HUES48 (cell line): ENCODE results near the gene GAPT.

Source experiments
- H3K27ac ChIP-seq: one replicate; pipeline ENCODE4 v1.7.0; 2013; ENCODE audit warnings: low read depth, low read length, inconsistent platforms
- H3K27me3 ChIP-seq: 2 replicates; pipeline ENCODE4 v1.6.1; 2013; ENCODE audit warnings: mild to moderate bottlenecking, low read length; ENCODE audit not compliant: control insufficient read depth, insufficient read depth
- H3K36me3 ChIP-seq: 2 replicates; pipeline ENCODE4 v1.6.1; 2013; ENCODE audit warnings: low read length; ENCODE audit not compliant: control insufficient read depth, insufficient read depth
- H3K4me1 ChIP-seq: 2 replicates; pipeline ENCODE4 v1.6.1; 2013; ENCODE audit warnings: mild to moderate bottlenecking, low read length; ENCODE audit not compliant: control insufficient read depth, insufficient read depth
- H3K4me3 ChIP-seq: 2 replicates; pipeline ENCODE4 v1.5.1; 2013; ENCODE audit warnings: mild to moderate bottlenecking, low read depth, low read length
- H3K9ac ChIP-seq: 2 replicates; pipeline ENCODE4 v1.6.1; 2013; ENCODE audit warnings: mild to moderate bottlenecking, low read depth, low read length, moderate library complexity
- H3K9me3 ChIP-seq: 2 replicates; pipeline ENCODE4 v1.6.1; 2013; ENCODE audit warnings: low read length; ENCODE audit not compliant: control insufficient read depth, insufficient read depth

The GAPT gene

GRCh38 chr5:58490402-58491050, 709 bp upstream of the GAPT start:
- Histone ChIP-seq H3K36me3 (no peaks in the 10 kb centered on the region), H3K27ac (peak overlapping the region; percentile 8), H3K9me3 (no peaks in the 10 kb centered on the region), H3K4me1 (peaks cover 19% of the 10 kb centered on the region), H3K4me3 (no peak overlapping the region), H3K9ac (no peak overlapping the region), H3K27me3 (no peaks in the 10 kb centered on the region)

GRCh38 chr5:58493141-58493540, 1.9 kb downstream of the GAPT start:
- H3K9ac ChIP-seq = no peak overlapping the region
- no peak overlapping the region for H3K27ac ChIP-seq
- H3K4me1 ChIP-seq = peaks cover 19% of the 10 kb centered on the region
- H3K9me3 ChIP-seq = no peaks in the 10 kb centered on the region
- no peak overlapping the region for H3K4me3 ChIP-seq
- no peaks in the 10 kb centered on the region for H3K36me3 ChIP-seq
- no peaks in the 10 kb centered on the region for H3K27me3 ChIP-seq

- H3K4me3 ChIP-seq = no peak overlapping the region
- no peaks in the 10 kb centered on the region for H3K9me3 ChIP-seq
- H3K27me3 ChIP-seq = no peaks in the 10 kb centered on the region
- no peaks in the 10 kb centered on the region for H3K36me3 ChIP-seq
- H3K4me1 ChIP-seq = peaks cover 8% of the 10 kb centered on the region
- H3K9ac ChIP-seq = no peak overlapping the region
- no peak overlapping the region for H3K27ac ChIP-seq
Measured at GRCh38 chr5:58496488-58496887, 5.3 kb downstream of the GAPT start.

GRCh38 chr5:58497386-58497785, 6.2 kb downstream of the GAPT start:
- Histone ChIP-seq H3K9me3 (no peaks in the 10 kb centered on the region), H3K36me3 (no peaks in the 10 kb centered on the region), H3K4me1 (peaks cover 4% of the 10 kb centered on the region; the same call in 1 of the 2 replicates), H3K27ac (no peak overlapping the region), H3K4me3 (no peak overlapping the region), H3K9ac (no peak overlapping the region), H3K27me3 (no peaks in the 10 kb centered on the region)

GRCh38 chr5:58497921-58498320, 6.7 kb downstream of the GAPT start:
- no peak overlapping the region for H3K9ac ChIP-seq
- H3K27ac ChIP-seq = no peak overlapping the region
- no peaks in the 10 kb centered on the region for H3K9me3 ChIP-seq
- no peaks in the 10 kb centered on the region for H3K36me3 ChIP-seq
- no peaks in the 10 kb centered on the region for H3K27me3 ChIP-seq
- H3K4me3 ChIP-seq = no peak overlapping the region
- H3K4me1 ChIP-seq = peaks cover 4% of the 10 kb centered on the region; the same call in 1 of the 2 replicates

GRCh38 chr5:58498340-58498942, 7.2 kb downstream of the GAPT start:
- H3K4me1 ChIP-seq = peaks cover 7% of the 10 kb centered on the region
- H3K27me3 ChIP-seq = no peaks in the 10 kb centered on the region
- no peak overlapping the region for H3K4me3 ChIP-seq
- no peak overlapping the region for H3K27ac ChIP-seq
- H3K9me3 ChIP-seq = no peaks in the 10 kb centered on the region
- H3K9ac ChIP-seq = no peak overlapping the region
- H3K36me3 ChIP-seq = no peaks in the 10 kb centered on the region

- peaks cover 9% of the 10 kb centered on the region for H3K4me1 ChIP-seq
- no peaks in the 10 kb centered on the region for H3K36me3 ChIP-seq
- no peaks in the 10 kb centered on the region for H3K9me3 ChIP-seq
- H3K4me3 ChIP-seq = no peak overlapping the region
- H3K27ac ChIP-seq = no peak overlapping the region
- no peak overlapping the region for H3K9ac ChIP-seq
- no peaks in the 10 kb centered on the region for H3K27me3 ChIP-seq
Measured at GRCh38 chr5:58499231-58499630, 8.0 kb downstream of the GAPT start.

- Histone ChIP-seq H3K36me3 (no peaks in the 10 kb centered on the region), H3K4me1 (peaks cover 9% of the 10 kb centered on the region), H3K27me3 (no peaks in the 10 kb centered on the region), H3K9me3 (no peaks in the 10 kb centered on the region), H3K4me3 (no peak overlapping the region), H3K27ac (no peak overlapping the region), H3K9ac (no peak overlapping the region)
Measured at GRCh38 chr5:58499941-58500340, 8.7 kb downstream of the GAPT start.

- Histone ChIP-seq H3K4me3 (no peak overlapping the region), H3K9ac (no peak overlapping the region), H3K36me3 (no peaks in the 10 kb centered on the region), H3K27me3 (no peaks in the 10 kb centered on the region), H3K9me3 (no peaks in the 10 kb centered on the region), H3K4me1 (peaks cover 9% of the 10 kb centered on the region), H3K27ac (no peak overlapping the region)
Measured at GRCh38 chr5:58501778-58502417, 10.7 kb downstream of the GAPT start.

- no peak overlapping the region for H3K4me3 ChIP-seq
- no peaks in the 10 kb centered on the region for H3K9me3 ChIP-seq
- no peak overlapping the region for H3K9ac ChIP-seq
- H3K36me3 ChIP-seq = no peaks in the 10 kb centered on the region
- H3K27ac ChIP-seq = no peak overlapping the region
- H3K27me3 ChIP-seq = no peaks in the 10 kb centered on the region
- peaks cover 19% of the 10 kb centered on the region for H3K4me1 ChIP-seq
Measured at GRCh38 chr5:58503390-58504046, 12.3 kb downstream of the GAPT start.

GRCh38 chr5:58504766-58505165, 13.5 kb downstream of the GAPT start:
- no peaks in the 10 kb centered on the region for H3K9me3 ChIP-seq
- H3K36me3 ChIP-seq = no peaks in the 10 kb centered on the region
- no peak overlapping the region for H3K27ac ChIP-seq
- no peak overlapping the region for H3K9ac ChIP-seq
- no peak overlapping the region for H3K4me3 ChIP-seq
- H3K4me1 ChIP-seq = peaks cover 15% of the 10 kb centered on the region
- no peaks in the 10 kb centered on the region for H3K27me3 ChIP-seq
